Measurements from ENCODE around the gene FBXL20. TPM values are rescaled to one million over a fixed set of nuclear protein-coding genes. Genes with fewer than 3 reads are reported as not detected.
A peak's percentile ranks its signal among the peaks of the same experiment; 100 is the strongest.
"Not testable (repeated sequence)": the region's sequence is repeated elsewhere in the genome, so short reads cannot be mapped to it uniquely, and the experiment has no call there.

Gene FBXL20
- total RNA-seq, 5 donors from 2014 or later (not counting 1 experiment from before 2014, with no cell fraction given) = 23.5 to 30.0 (median 26.2) TPM

- Mint-ChIP-seq H3K4me1 (peaks cover 0 to 6% (median 0%) of the 10 kb centered on the region in 3 donors), H3K36me3 (peaks cover 26% of the 10 kb centered on the region), H3K27ac (peak overlapping the region in 1 of 2 donors; percentile 19), H3K9me3 (no peaks in the 10 kb centered on the region), H3K27me3 (no peaks in the 10 kb centered on the region), H3K4me3 (no peak overlapping the region)
- ATAC-seq (replicated peaks in 1 of 4) (no peak), DNase-seq (no peak)
- Histone ChIP-seq H3K36me3 (ENCODE audit: control insufficient read depth in 2 of 2, extremely low read depth in 1 of 2, insufficient read depth in 1 of 2, low read length in 1 of 2) (peaks cover 0 to 7% of the 10 kb centered on the region in 2 donors), H3K27me3 (replicated peaks in 1 of 2; ENCODE audit: control insufficient read depth in 2 of 2, extremely low read depth in 1 of 2, insufficient read depth in 2 of 2, low read length in 1 of 2) (no peaks in the 10 kb centered on the region), H3K9me3 (no peaks in the 10 kb centered on the region), H3K4me1 (ENCODE audit: control insufficient read depth in 1 of 2, extremely low read depth in 1 of 2, insufficient read depth in 2 of 2, low read length in 2 of 2) (no peaks in the 10 kb centered on the region), H3K4me3 (ENCODE audit: control insufficient read depth in 1 of 2, extremely low read depth in 1 of 2, low read length in 1 of 2) (no peak overlapping the region), H3K27ac (ENCODE audit: low read length) (no peak overlapping the region)
- WGBS (ENCODE audit: insufficient coverage) = no CpG with 5 or more reads among the region's 3 CpGs
- ChIA-PET CTCF (interaction anchor here in 1 of 2 donors (0.6 kb wide), 1 partner anchor 95 kb away, joined by 5 read pairs; the partner anchor contains the start of gene FBXL20), POLR2A (no interaction called here)
Measured at GRCh38 chr17:39306509-39307212, 94.8 kb downstream of the FBXL20 start.

DNA sequence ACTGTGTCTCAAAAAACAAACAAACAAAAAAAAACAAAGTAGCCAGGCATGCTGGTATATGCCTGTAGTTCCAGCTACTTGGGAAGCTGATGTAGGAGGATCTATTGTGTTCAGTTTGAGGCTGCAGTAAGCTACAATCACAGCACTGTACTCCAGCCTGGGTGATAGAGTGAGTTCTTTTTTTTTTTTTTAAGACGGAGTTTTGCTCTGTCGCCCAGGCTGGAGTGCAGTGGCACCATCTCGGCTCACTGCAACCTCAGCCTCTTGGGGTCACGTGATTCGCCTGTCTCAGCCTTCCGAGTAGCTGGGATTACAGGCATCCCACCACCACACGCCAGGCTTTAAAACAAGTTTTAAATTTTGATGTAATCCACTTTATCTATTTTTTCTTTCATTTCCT, 95.4 kb downstream of the FBXL20 start:
- Histone ChIP-seq H3K4me1 (ENCODE audit: control insufficient read depth in 1 of 2, extremely low read depth in 1 of 2, insufficient read depth in 2 of 2, low read length in 2 of 2) (no peaks in the 10 kb centered on the region), H3K27ac (ENCODE audit: low read length) (no peak overlapping the region), H3K27me3 (replicated peaks in 1 of 2; ENCODE audit: control insufficient read depth in 2 of 2, extremely low read depth in 1 of 2, insufficient read depth in 2 of 2, low read length in 1 of 2) (no peaks in the 10 kb centered on the region), H3K36me3 (ENCODE audit: control insufficient read depth in 2 of 2, extremely low read depth in 1 of 2, insufficient read depth in 1 of 2, low read length in 1 of 2) (peaks cover 4 to 10% of the 10 kb centered on the region in 2 donors), H3K4me3 (ENCODE audit: control insufficient read depth in 1 of 2, extremely low read depth in 1 of 2, low read length in 1 of 2) (no peak overlapping the region), H3K9me3 (no peaks in the 10 kb centered on the region)
- no peaks in the 10 kb centered on the region for H3K9me3 Mint-ChIP-seq
- WGBS (ENCODE audit: insufficient coverage) = 100% methylated on average over 5 of the region's 7 CpGs
- H3K4me1 Mint-ChIP-seq = peaks cover 0 to 6% (median 0%) of the 10 kb centered on the region in 3 donors
- no peak overlapping the region for H3K4me3 Mint-ChIP-seq
- H3K27me3 Mint-ChIP-seq = no peaks in the 10 kb centered on the region
- no peak overlapping the region for H3K27ac Mint-ChIP-seq
- CTCF ChIA-PET = no interaction called here
- ATAC-seq (replicated peaks in 1 of 4) (no peak), DNase-seq (no peak)
- POLR2A ChIA-PET = no interaction called here
- peaks cover 21% of the 10 kb centered on the region for H3K36me3 Mint-ChIP-seq

DNA sequence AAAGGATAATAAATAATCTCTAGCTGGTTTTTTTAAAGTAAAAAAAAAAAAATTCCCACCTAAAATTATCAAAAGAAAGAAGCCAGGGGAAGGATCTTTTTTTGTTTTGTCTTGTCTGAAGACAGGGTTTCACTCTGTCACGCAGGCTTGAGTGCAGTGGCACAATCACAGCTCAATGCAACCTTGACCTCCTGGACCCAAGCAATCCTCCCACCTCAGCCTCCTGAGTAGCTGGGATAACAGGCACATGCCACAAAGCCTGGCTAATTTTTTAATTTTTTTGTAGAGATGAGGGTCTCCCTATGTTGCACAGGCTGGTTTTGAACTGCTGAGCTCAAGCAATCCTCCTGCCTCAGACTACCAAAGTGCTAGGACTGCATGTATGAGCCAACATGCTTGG, 97.2 kb downstream of the FBXL20 start:
- Mint-ChIP-seq H3K36me3 (peaks cover 29% of the 10 kb centered on the region), H3K9me3 (no peaks in the 10 kb centered on the region), H3K4me3 (no peak overlapping the region), H3K27me3 (no peaks in the 10 kb centered on the region), H3K4me1 (peaks cover 0 to 6% (median 0%) of the 10 kb centered on the region in 3 donors), H3K27ac (no peak overlapping the region)
- ChIA-PET POLR2A (interaction anchor here in 1 of 2 donors (0.6 kb wide), 1 partner anchor 21 kb away, joined by 3 read pairs; no protein-coding TSS in a partner anchor), CTCF (no interaction called here)
- no peaks in the 10 kb centered on the region for H3K27me3 ChIP-seq (replicated peaks in 1 of 2; ENCODE audit: control insufficient read depth in 2 of 2, extremely low read depth in 1 of 2, insufficient read depth in 2 of 2, low read length in 1 of 2)
- H3K36me3 ChIP-seq (ENCODE audit: control insufficient read depth in 2 of 2, extremely low read depth in 1 of 2, insufficient read depth in 1 of 2, low read length in 1 of 2) = peaks cover 9 to 20% of the 10 kb centered on the region in 2 donors
- H3K4me1 ChIP-seq (ENCODE audit: control insufficient read depth in 1 of 2, extremely low read depth in 1 of 2, insufficient read depth in 2 of 2, low read length in 2 of 2) = no peaks in the 10 kb centered on the region
- no CpG with 5 or more reads among the region's 1 CpG for WGBS (ENCODE audit: insufficient coverage)
- H3K4me3 ChIP-seq (ENCODE audit: control insufficient read depth in 1 of 2, extremely low read depth in 1 of 2, low read length in 1 of 2) = no peak overlapping the region
- no peaks in the 10 kb centered on the region for H3K9me3 ChIP-seq
- DNase-seq (no peak), ATAC-seq (replicated peaks in 1 of 4) (no peak)
- H3K27ac ChIP-seq (ENCODE audit: low read length) = no peak overlapping the region

GRCh38 chr17:39294060-39294459, 107.4 kb downstream of the FBXL20 start:
- no peaks in the 10 kb centered on the region for H3K4me1 Mint-ChIP-seq
- Histone ChIP-seq H3K4me1 (ENCODE audit: control insufficient read depth in 1 of 2, extremely low read depth in 1 of 2, insufficient read depth in 2 of 2, low read length in 2 of 2) (no peaks in the 10 kb centered on the region), H3K9me3 (no peaks in the 10 kb centered on the region), H3K27me3 (replicated peaks in 1 of 2; ENCODE audit: control insufficient read depth in 2 of 2, extremely low read depth in 1 of 2, insufficient read depth in 2 of 2, low read length in 1 of 2) (no peaks in the 10 kb centered on the region), H3K4me3 (ENCODE audit: control insufficient read depth in 1 of 2, extremely low read depth in 1 of 2, low read length in 1 of 2) (no peak overlapping the region), H3K36me3 (ENCODE audit: control insufficient read depth in 2 of 2, extremely low read depth in 1 of 2, insufficient read depth in 1 of 2, low read length in 1 of 2) (peaks cover 15 to 31% of the 10 kb centered on the region in 2 donors), H3K27ac (ENCODE audit: low read length) (no peak overlapping the region)
- H3K27me3 Mint-ChIP-seq = no peaks in the 10 kb centered on the region
- no peak overlapping the region for H3K4me3 Mint-ChIP-seq
- DNase-seq = no peak
- POLR2A ChIA-PET = no interaction called here
- no peaks in the 10 kb centered on the region for H3K9me3 Mint-ChIP-seq
- ATAC-seq (replicated peaks in 1 of 4) = no peak
- H3K27ac Mint-ChIP-seq = no peak overlapping the region
- H3K36me3 Mint-ChIP-seq = peaks cover 21% of the 10 kb centered on the region
- CTCF ChIA-PET = interaction anchor here in 1 of 2 donors (0.6 kb wide), 1 partner anchor 21 kb away, joined by 3 read pairs; no protein-coding TSS in a partner anchor

- WGBS (ENCODE audit: insufficient coverage) = 100% methylated on average over 2 of the region's 8 CpGs
- DNase-seq; H3K4me3 ChIP-seq (ENCODE audit: control insufficient read depth in 1 of 2, extremely low read depth in 1 of 2, low read length in 1 of 2); H3K4me1 Mint-ChIP-seq; H3K4me3 Mint-ChIP-seq; H3K27me3 Mint-ChIP-seq; H3K9me3 ChIP-seq; POLR2A ChIA-PET; CTCF ChIA-PET; ATAC-seq (replicated peaks in 1 of 4); H3K27me3 ChIP-seq (replicated peaks in 1 of 2; ENCODE audit: control insufficient read depth in 2 of 2, extremely low read depth in 1 of 2, insufficient read depth in 2 of 2, low read length in 1 of 2); H3K27ac Mint-ChIP-seq; H3K27ac ChIP-seq (ENCODE audit: low read length); H3K4me1 ChIP-seq (ENCODE audit: control insufficient read depth in 1 of 2, extremely low read depth in 1 of 2, insufficient read depth in 2 of 2, low read length in 2 of 2); H3K9me3 Mint-ChIP-seq: not testable (repeated sequence)
- peaks cover 18 to 20% of the 10 kb centered on the region in 2 donors for H3K36me3 ChIP-seq (ENCODE audit: control insufficient read depth in 2 of 2, extremely low read depth in 1 of 2, insufficient read depth in 1 of 2, low read length in 1 of 2)
- H3K36me3 Mint-ChIP-seq = peaks cover 21% of the 10 kb centered on the region
Measured at GRCh38 chr17:39292546-39292945, 108.9 kb downstream of the FBXL20 start.

- H3K27ac ChIP-seq (ENCODE audit: low read length); H3K27me3 ChIP-seq (replicated peaks in 1 of 2; ENCODE audit: control insufficient read depth in 2 of 2, extremely low read depth in 1 of 2, insufficient read depth in 2 of 2, low read length in 1 of 2); H3K27me3 Mint-ChIP-seq; H3K4me3 Mint-ChIP-seq; CTCF ChIA-PET; H3K27ac Mint-ChIP-seq; DNase-seq; H3K9me3 Mint-ChIP-seq; H3K9me3 ChIP-seq; H3K4me3 ChIP-seq (ENCODE audit: control insufficient read depth in 1 of 2, extremely low read depth in 1 of 2, low read length in 1 of 2); ATAC-seq (replicated peaks in 1 of 4); H3K4me1 Mint-ChIP-seq; POLR2A ChIA-PET; H3K4me1 ChIP-seq (ENCODE audit: control insufficient read depth in 1 of 2, extremely low read depth in 1 of 2, insufficient read depth in 2 of 2, low read length in 2 of 2): not testable (repeated sequence)
- H3K36me3 Mint-ChIP-seq = peaks cover 15% of the 10 kb centered on the region
- 100% methylated on average over 3 of the region's 3 CpGs for WGBS (ENCODE audit: insufficient coverage)
- peaks cover 16 to 18% of the 10 kb centered on the region in 2 donors for H3K36me3 ChIP-seq (ENCODE audit: control insufficient read depth in 2 of 2, extremely low read depth in 1 of 2, insufficient read depth in 1 of 2, low read length in 1 of 2)
Measured at GRCh38 chr17:39286513-39286912, 114.9 kb downstream of the FBXL20 start.

Measured in T-cell (primary cell).